WTC11 (cell line): ENCODE data around the gene HLA-DQB1. TPM values are rescaled to one million over a fixed set of nuclear protein-coding genes. Genes with fewer than 3 reads are reported as not detected.

Experiments used
- ATAC-seq: fragments of 200-7000 bp; cut with Tn5 transposase; 2 replicates; pipeline ENCODE4 v1.10.0; 2021; ENCODE audit warnings: mild to moderate bottlenecking, moderate library complexity
- CTCF ChIA-PET: fragments of 300-600 bp; sonication (Branson Sonifier 250); formaldehyde crosslinking; loops from one replicate; lab custom pipeline; 2021; ENCODE audit warnings: antibody characterized with exemption; lab: Charles Lee
- POLR2A ChIA-PET: fragments of 350-600 bp; sonication (Branson Sonifier 250); formaldehyde crosslinking; loops from one replicate; lab custom pipeline; 2021; ENCODE audit warnings: antibody characterized with exemption; lab: Charles Lee
- DNase-seq: peaks from one replicate; pipeline ENCODE4 v3.0.0; 2021; ENCODE audit warnings: low spot score
- H3K27ac Mint-ChIP-seq: 2 replicates; pipeline ENCODE4 v1.8.0; 2021; ENCODE audit warnings: mixed read lengths
- H3K27me3 Mint-ChIP-seq: 2 replicates; pipeline ENCODE4 v1.8.0; 2021; ENCODE audit warnings: low read depth, mild to moderate bottlenecking, moderate library complexity, mixed read lengths
- H3K36me3 Mint-ChIP-seq: 2 replicates; pipeline ENCODE4 v1.8.0; 2021; ENCODE audit warnings: mixed read lengths
- H3K4me1 Mint-ChIP-seq: 2 replicates; pipeline ENCODE4 v1.8.0; 2022; ENCODE audit warnings: mixed read lengths
- H3K4me3 Mint-ChIP-seq: 2 replicates; pipeline ENCODE4 v1.8.0; 2021; ENCODE audit warnings: mild to moderate bottlenecking, moderate library complexity, mixed read lengths
- H3K9me3 Mint-ChIP-seq: 2 replicates; pipeline ENCODE4 v1.8.0; 2021; ENCODE audit warnings: mixed read lengths
- CBFB ChIP-seq: sonication (generic); formaldehyde crosslinking; IDR thresholded peaks from 2 replicates; pipeline ENCODE4 v1.8.1; 2022; ENCODE audit warnings: mild to moderate bottlenecking, low read depth, missing genetic modification reagents
- CDX4 ChIP-seq: fragments of 250-450 bp; sonication (Bioruptor Pico); IDR thresholded peaks from 2 replicates; pipeline ENCODE4 v1.9.0; 2021; ENCODE audit warnings: moderate library complexity, mild to moderate bottlenecking, inconsistent platforms, borderline replicate concordance
- CREM ChIP-seq: sonication (generic); formaldehyde crosslinking; IDR thresholded peaks from 2 replicates; pipeline ENCODE4 v1.8.1; 2022; ENCODE audit warnings: mild to moderate bottlenecking, missing genetic modification reagents, moderate library complexity
- E2F1 ChIP-seq: sonication (generic); formaldehyde crosslinking; IDR thresholded peaks from 2 replicates; pipeline ENCODE4 v1.8.0; 2022; ENCODE audit warnings: mild to moderate bottlenecking, missing genetic modification reagents
- HMGXB4 ChIP-seq: sonication (generic); formaldehyde crosslinking; IDR thresholded peaks from 2 replicates; pipeline ENCODE4 v1.8.1; 2023; ENCODE audit warnings: mild to moderate bottlenecking, moderate library complexity, missing genetic modification reagents
- KAT7 ChIP-seq: sonication (generic); formaldehyde crosslinking; IDR thresholded peaks from 2 replicates; pipeline ENCODE4 v1.8.1; 2023; ENCODE audit warnings: missing genetic modification reagents, mild to moderate bottlenecking, borderline replicate concordance
- MAX ChIP-seq: sonication (generic); formaldehyde crosslinking; IDR thresholded peaks from 2 replicates; pipeline ENCODE4 v1.8.0; 2022; ENCODE audit warnings: mild to moderate bottlenecking, missing genetic modification reagents
- NFYB ChIP-seq: sonication (generic); formaldehyde crosslinking; conservative IDR thresholded peaks from 2 replicates; pipeline ENCODE4 v1.8.0; 2022; ENCODE audit warnings: low read depth, missing genetic modification reagents
- OVOL2 ChIP-seq: fragments of 250-450 bp; sonication (Bioruptor Pico); IDR thresholded peaks from 2 replicates; pipeline ENCODE4 v1.9.0; 2021; ENCODE audit warnings: mild to moderate bottlenecking, borderline replicate concordance
- PRRX2 ChIP-seq: fragments of 250-450 bp; sonication (Bioruptor Pico); IDR thresholded peaks from 2 replicates; pipeline ENCODE4 v1.8.0; 2021; ENCODE audit warnings: mild to moderate bottlenecking
- ZNF138 ChIP-seq: sonication (generic); formaldehyde crosslinking; conservative IDR thresholded peaks from 2 replicates; pipeline ENCODE4 v1.8.1; 2022; ENCODE audit warnings: mild to moderate bottlenecking, moderate library complexity, missing genetic modification reagents
- ZNF317 ChIP-seq: sonication (generic); formaldehyde crosslinking; IDR thresholded peaks from 2 replicates; pipeline ENCODE4 v1.8.1; 2023; ENCODE audit warnings: low read depth, mild to moderate bottlenecking, moderate library complexity, missing genetic modification reagents, borderline replicate concordance
- ZNF423 ChIP-seq: fragments of 250-450 bp; sonication (Bioruptor Pico); IDR thresholded peaks from 2 replicates; pipeline ENCODE4 v2.1.2; 2022; ENCODE audit warnings: mild to moderate bottlenecking, moderate library complexity
- ZNF671 ChIP-seq: fragments of 250-450 bp; sonication (Bioruptor Pico); IDR thresholded peaks from 2 replicates; pipeline ENCODE4 v1.8.0; 2021; ENCODE audit warnings: mild to moderate bottlenecking
- total RNA-seq: library from RNA; stranded (reverse); gene quantifications from 3 replicates; pipeline ENCODE4 v1.2.3, GENCODE V29; 2021

HLA-DQB1 gene
- total RNA-seq, 1 experiment from 2014 or later: 0.83 TPM

GRCh38 chr6:32668226-32668747 is 1.8 kb upstream of the HLA-DQB1 start (continued):
- no peak for TF ChIP-seq ZNF671
- no peak for TF ChIP-seq CDX4
- TF ChIP-seq CREM (CRISPR knock-in tag): no peak
- no peak for TF ChIP-seq OVOL2
- TF ChIP-seq E2F1 (CRISPR knock-in tag): no peak
- TF ChIP-seq PRRX2 (CRISPR knock-in tag): no peak
- TF ChIP-seq ZNF423 (CRISPR knock-in tag): no peak
- no peak for TF ChIP-seq CBFB

- Mint-ChIP-seq H3K27me3 (peaks cover 67% of the 10 kb centered on the region), H3K36me3 (no peaks in the 10 kb centered on the region), H3K27ac (no peak overlapping the region), H3K4me3 (peak overlapping the region; percentile 62), H3K4me1 (peaks cover 6% of the 10 kb centered on the region; the same call in 1 of the 2 replicates)
- CTCF ChIA-PET: interaction anchor here (0.9 to 1.7 kb wide), 3 partner anchors 96 to 228 kb away, joined by 3 to 8 read pairs (median 4); no protein-coding TSS in a partner anchor
- no peak for DNase-seq
- no peak for TF ChIP-seq MAX
- TF ChIP-seq NFYB: no peak
- TF ChIP-seq, all 79 proteins: peak for 0
- POLR2A ChIA-PET: no interaction called here
- H3K9me3 Mint-ChIP-seq: no peaks in the 10 kb centered on the region
- no peak for ATAC-seq
These were observed 796 bp downstream of the HLA-DQB1 start for GRCh38 chr6:32665661-32666060.

- no peak overlapping the region for H3K27ac Mint-ChIP-seq
- ChIA-PET CTCF (interaction anchor here (0.9 to 1.7 kb wide), 4 partner anchors 27 to 229 kb away, joined by 3 to 8 read pairs (median 4); no protein-coding TSS in a partner anchor), POLR2A (no interaction called here)
- TF ChIP-seq KAT7 (CRISPR knock-in tag) (no peak), NFYB (no peak), HMGXB4 (CRISPR knock-in tag) (no peak)
- ATAC-seq: peak; percentile 49
- no peaks in the 10 kb centered on the region for H3K36me3 Mint-ChIP-seq
- no peak for DNase-seq
- H3K27me3 Mint-ChIP-seq: peaks cover 72% of the 10 kb centered on the region
- peaks cover 6% of the 10 kb centered on the region; the same call in 1 of the 2 replicates for H3K4me1 Mint-ChIP-seq
- H3K9me3 Mint-ChIP-seq: no peaks in the 10 kb centered on the region
- peak overlapping the region; percentile 67 for H3K4me3 Mint-ChIP-seq
These were observed 1.6 kb downstream of the HLA-DQB1 start for GRCh38 chr6:32664827-32665362.

GRCh38 chr6:32664354-32664753 is 2.1 kb downstream of the HLA-DQB1 start:
- TF ChIP-seq ZNF138 (CRISPR knock-in tag): no peak
- TF ChIP-seq ZNF423 (CRISPR knock-in tag): no peak
- no peak for TF ChIP-seq ZNF317 (CRISPR knock-in tag)
- POLR2A ChIA-PET: no interaction called here
- H3K9me3 Mint-ChIP-seq: no peaks in the 10 kb centered on the region
- peaks cover 6% of the 10 kb centered on the region; the same call in 1 of the 2 replicates for H3K4me1 Mint-ChIP-seq
- DNase-seq: no peak
- no peak overlapping the region; the same call in 1 of the 2 replicates for H3K4me3 Mint-ChIP-seq
- CTCF ChIA-PET: interaction anchor here (1.1 to 1.5 kb wide), 2 partner anchors 28 to 97 kb away, joined by 3 to 8 read pairs; no protein-coding TSS in a partner anchor
- no peaks in the 10 kb centered on the region for H3K36me3 Mint-ChIP-seq
- ATAC-seq: no peak
- no peak overlapping the region for H3K27ac Mint-ChIP-seq
- H3K27me3 Mint-ChIP-seq: peaks cover 70% of the 10 kb centered on the region
